K562 (cell line): ENCODE data around the gene SLC35E3. TPM values are rescaled to one million over a fixed set of nuclear protein-coding genes. Genes with fewer than 3 reads are reported as not detected.
A peak's percentile ranks its signal among the peaks of the same experiment; 100 is the strongest.

Source experiments
- ATAC-seq: fragments of 200-7000 bp; cut with Tn5 transposase; 3 replicates; pipeline ENCODE4 v1.9.1; 2020; ENCODE audit warnings: moderate library complexity
- BruUV-seq: library from RNA; stranded (reverse); fragments of 400-500 nt; replicated peaks from 2 replicates; lab custom pipeline; 2021; lab: Mats Ljungman, UMichigan
- CTCF ChIA-PET: fragments of 300-600 bp; formaldehyde crosslinking; extraction: SDS; loops from one replicate; lab custom pipeline; 2021; ENCODE audit warnings: low intra/inter-chr PET ratio; lab: Yijun Ruan, JAX
- POLR2A ChIA-PET: fragments of 300-600, 350-650 bp; sonication (Branson Sonifier 250); formaldehyde crosslinking; extraction: SDS; loops from one replicate; lab custom pipeline; 2021; ENCODE audit warnings: antibody characterized with exemption, inconsistent platforms; lab: Yijun Ruan, JAX
- DNase-seq, 4 experiments: peaks; one replicate each; pipeline versions ENCODE4 v3.0.0 to v3.0.0-alpha.2; 2011 to 2018; ENCODE audit warnings: low spot score in 3 of 4, mixed read lengths in 3 of 4; ENCODE audit errors: extremely low read depth in 1 of 4
- FAIRE-seq: peaks from 2 replicates; lab custom pipeline; 2011; peaks lifted over from hg19 to GRCh38; lab: Jason Lieb, UNC
- H2AFZ ChIP-seq: 2 replicates; pipeline ENCODE4 v1.6.0; 2011; ENCODE audit warnings: low read depth, low read length, control low read depth, inconsistent platforms
- H3K27ac ChIP-seq: fragments of 200-600 bp; 3 replicates; pipeline ENCODE4 v1.8.0; 2011; ENCODE audit warnings: low read depth, mild to moderate bottlenecking, control low read depth, inconsistent platforms, low read length, moderate library complexity, mixed read lengths; ENCODE audit errors: extremely low read depth
- H3K27me3 ChIP-seq, 2 experiments: fragments of 300-600 bp in 1 of 2; 2 replicates in 1 of 2; 3 replicates in 1 of 2; pipeline versions ENCODE4 v1.6.0 to v1.8.0; 2011; ENCODE audit warnings: inconsistent platforms in 2 of 2, low read length in 2 of 2, mild to moderate bottlenecking in 1 of 2, mixed read lengths in 1 of 2, moderate library complexity in 1 of 2; ENCODE audit not compliant: control insufficient read depth in 2 of 2, insufficient read depth in 2 of 2
- H3K36me3 ChIP-seq: fragments of 300-600 bp; 3 replicates; pipeline ENCODE4 v1.8.0; 2011; ENCODE audit warnings: mild to moderate bottlenecking, low read length, inconsistent platforms; ENCODE audit not compliant: control insufficient read depth, insufficient read depth
- H3K4me1 ChIP-seq, 2 experiments: fragments of 200-600 bp in 1 of 2; replicated peaks in 1 of 2; 2 replicates in 1 of 2; 3 replicates in 1 of 2; pipeline versions ENCODE4 v1.5.1 to v1.8.0; 2011; ENCODE audit warnings: inconsistent platforms in 2 of 2, low read length in 2 of 2, mild to moderate bottlenecking in 1 of 2, mixed read lengths in 1 of 2, moderate library complexity in 1 of 2; ENCODE audit not compliant: control insufficient read depth in 2 of 2, insufficient read depth in 2 of 2
- H3K4me2 ChIP-seq: 2 replicates; pipeline ENCODE4 v1.6.1; 2011; ENCODE audit warnings: low read length, control low read depth, inconsistent platforms, mixed read lengths; ENCODE audit not compliant: insufficient read depth
- H3K4me3 ChIP-seq: fragments of 200-600 bp; sonication (generic), shearing (Covaris generic); 2 replicates; pipeline ENCODE4 v1.5.1; 2016; ENCODE audit warnings: control low read depth, inconsistent platforms
- H3K79me2 ChIP-seq: fragments of 200-600 bp; 3 replicates; pipeline ENCODE4 v1.8.0; 2011; ENCODE audit warnings: low read length, inconsistent platforms; ENCODE audit not compliant: control insufficient read depth, insufficient read depth
- H3K9ac ChIP-seq, 2 experiments: 2 replicates each; pipeline versions ENCODE4 v1.6.0 to v1.6.1; 2011; ENCODE audit warnings: low read depth in 2 of 2, low read length in 2 of 2, control low read depth in 1 of 2, inconsistent platforms in 1 of 2, mild to moderate bottlenecking in 1 of 2, mixed read lengths in 1 of 2; ENCODE audit not compliant: insufficient read depth in 1 of 2
- H3K9me1 ChIP-seq: one replicate; pipeline ENCODE4 v1.6.0; 2011; ENCODE audit warnings: inconsistent platforms, mild to moderate bottlenecking, low read length, moderate library complexity; ENCODE audit not compliant: control insufficient read depth, insufficient read depth
- H3K9me3 ChIP-seq: replicated peaks from 2 replicates; pipeline ENCODE4 v1.5.1; 2011; ENCODE audit warnings: low read depth, low read length, inconsistent platforms; ENCODE audit not compliant: control insufficient read depth, insufficient read depth
- H4K20me1 ChIP-seq: replicated peaks from 2 replicates; pipeline ENCODE4 v1.6.1; 2011; ENCODE audit warnings: low read length, inconsistent platforms, mixed read lengths; ENCODE audit not compliant: control insufficient read depth, insufficient read depth
- E2F4 ChIP-seq: sonication (generic); formaldehyde crosslinking; IDR thresholded peaks from 2 replicates; pipeline ENCODE4 v1.8.0; 2022; ENCODE audit warnings: mild to moderate bottlenecking, low read depth, missing genetic modification reagents
- WGBS: fragments of 100-300 bp; shearing (Covaris generic); methylation state at CpG from one replicate; pipeline ENCODE4 v1.1.6; 2016; ENCODE audit warnings: low coverage, mixed read lengths; ENCODE audit not compliant: insufficient coverage; ENCODE audit errors: missing lambda C conversion rate; 5-methylcytosine and 5-hydroxymethylcytosine counted together
- in situ Hi-C: fragments of 300-500 bp; cut with MboI; formaldehyde crosslinking; loops from 4 replicates; pipeline ENCODE4 v1.15.0; 2018; ENCODE audit warnings: inconsistent platforms, mixed read lengths
- intact Hi-C: fragments of 100-400 bp; cut with micrococcal nuclease; formaldehyde crosslinking; loops from 2 replicates; pipeline ENCODE4 v1.14.2; 2022
- polyA plus RNA-seq, 8 experiments: library from polyadenylated mRNA; depleted of rRNA in 4 of 8; stranded (reverse) in 5 of 8; unstranded in 3 of 8; fragments of >200 nt; fragmentation: Nextera tagmentation in 2 of 8; fragmentation: Illumina TruSeq in 1 of 8; extraction: Ambion mirVana in 2 of 8; extraction: Trizol in 1 of 8; gene quantifications; 2 replicates each; pipeline versions ENCODE4 v1.2.1 to v1.2.3, GENCODE V29; 2011 to 2014; ENCODE audit warnings: inconsistent platforms in 1 of 8, missing spikeins in 1 of 8
- total RNA-seq, 7 experiments: library from RNA; depleted of rRNA in 6 of 7; stranded (reverse); fragments of >200 nt in 6 of 7; fragmentation: Illumina TruSeq in 2 of 7; extraction: Trizol in 2 of 7; gene quantifications; 2 replicates each; pipeline versions ENCODE4 v1.2.1 to v1.2.3, GENCODE V29; 2011 to 2021; ENCODE audit warnings: low replicate concordance in 1 of 7

Gene SLC35E3
- total and polyA plus RNA-seq, 9 of the 15 experiments (the other 6 are each of a cell fraction or from before 2014, with no cell fraction given), result 1.2 to 5.9 (median 3.8) TPM

GRCh38 chr12:68803948-68804656, 58.1 kb downstream of the SLC35E3 start:
- no peaks in the 10 kb centered on the region for H3K9me1 ChIP-seq
- H2AFZ ChIP-seq, result peak overlapping the region; percentile 25
- in situ Hi-C loops, result no loop called here
- H3K4me2 ChIP-seq, result no peak overlapping the region
- CTCF ChIA-PET, result no interaction called here
- H3K79me2 ChIP-seq, result peaks cover 12% of the 10 kb centered on the region
- FAIRE-seq, result no peak
- DNase-seq, result no peak
- H3K4me1 ChIP-seq, result peaks cover 14% of the 10 kb centered on the region in 2 experiments; a peak in 4 of 5 replicates
- WGBS, result 61% methylated on average over 5 of the region's 5 CpGs
- TF ChIP-seq E2F4, result no peak
- H3K36me3 ChIP-seq, result peaks cover 4% of the 10 kb centered on the region; the same call in 1 of the 3 replicates
- POLR2A ChIA-PET, result no interaction called here
- H3K9me3 ChIP-seq, result no peaks in the 10 kb centered on the region
- H3K27me3 ChIP-seq, result no peaks in the 10 kb centered on the region
- no peaks in the 10 kb centered on the region for H4K20me1 ChIP-seq
- intact Hi-C loops, result no loop called here
- ATAC-seq, result no peak
- no peak overlapping the region for H3K9ac ChIP-seq
- no peak overlapping the region for H3K27ac ChIP-seq
- no peak overlapping the region for H3K4me3 ChIP-seq
- BruUV-seq, result no TSS peak
